ENCODE data around the gene SPAG9.

DNA sequence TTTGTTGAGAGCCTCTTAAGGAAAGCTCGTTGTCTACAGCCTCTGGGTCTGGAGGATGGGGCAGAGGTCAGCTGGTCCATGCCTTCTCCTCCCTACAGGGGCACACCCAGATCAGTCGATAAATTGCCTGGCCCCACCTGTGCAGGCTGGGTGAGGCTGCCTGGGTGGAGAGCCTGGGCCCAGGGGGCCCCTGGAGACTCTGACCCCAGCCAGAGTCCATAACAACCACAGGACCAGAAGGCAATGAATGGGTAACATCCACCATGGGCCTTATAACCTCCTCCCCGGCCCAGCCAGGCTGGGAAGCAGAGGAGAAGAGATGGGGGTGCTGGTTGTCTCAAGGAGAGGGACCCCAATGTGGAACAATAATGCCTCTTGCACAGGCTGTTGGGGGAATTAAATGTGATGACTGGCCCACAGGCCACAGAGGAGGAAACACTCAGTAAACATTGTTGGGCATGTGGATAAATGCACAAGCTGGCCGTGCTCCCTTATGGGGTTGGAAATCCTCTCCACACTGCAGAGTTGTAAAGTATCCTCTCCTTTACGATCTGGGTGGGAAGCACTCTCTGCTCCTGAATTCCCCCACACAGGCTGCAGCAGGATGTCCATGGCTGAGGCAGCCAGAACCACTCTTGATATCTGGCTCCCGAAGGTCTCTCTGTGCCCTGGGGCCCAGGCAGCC lies 197.8 kb downstream of the SPAG9 start:
- TF ChIP-seq, protein P1, sequence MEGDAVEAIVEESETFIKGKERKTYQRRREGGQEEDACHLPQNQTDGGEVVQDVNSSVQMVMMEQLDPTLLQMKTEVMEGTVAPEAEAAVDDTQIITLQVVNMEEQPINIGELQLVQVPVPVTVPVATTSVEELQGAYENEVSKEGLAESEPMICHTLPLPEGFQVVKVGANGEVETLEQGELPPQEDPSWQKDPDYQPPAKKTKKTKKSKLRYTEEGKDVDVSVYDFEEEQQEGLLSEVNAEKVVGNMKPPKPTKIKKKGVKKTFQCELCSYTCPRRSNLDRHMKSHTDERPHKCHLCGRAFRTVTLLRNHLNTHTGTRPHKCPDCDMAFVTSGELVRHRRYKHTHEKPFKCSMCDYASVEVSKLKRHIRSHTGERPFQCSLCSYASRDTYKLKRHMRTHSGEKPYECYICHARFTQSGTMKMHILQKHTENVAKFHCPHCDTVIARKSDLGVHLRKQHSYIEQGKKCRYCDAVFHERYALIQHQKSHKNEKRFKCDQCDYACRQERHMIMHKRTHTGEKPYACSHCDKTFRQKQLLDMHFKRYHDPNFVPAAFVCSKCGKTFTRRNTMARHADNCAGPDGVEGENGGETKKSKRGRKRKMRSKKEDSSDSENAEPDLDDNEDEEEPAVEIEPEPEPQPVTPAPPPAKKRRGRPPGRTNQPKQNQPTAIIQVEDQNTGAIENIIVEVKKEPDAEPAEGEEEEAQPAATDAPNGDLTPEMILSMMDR (IDR thresholded peaks at IDR 0.05; ENCODE audit: borderline replicate concordance, extremely low read depth, low read length, poor library complexity, severe bottlenecking): no peak
- TF ChIP-seq EZH2 (IDR thresholded peaks at IDR 0.05; ENCODE audit: borderline replicate concordance, low read depth, low read length, severe bottlenecking): no peak

Data from DND-41 (cell line).